Hepatocyte (in vitro differentiated cells): ENCODE measurements around the gene SAMD13. TPM values are rescaled to one million over a fixed set of nuclear protein-coding genes. Genes with fewer than 3 reads are reported as not detected.

ENCODE experiments used
- DNase-seq: peaks from one replicate; pipeline ENCODE4 v3.0.0-alpha.2; 2016; ENCODE audit warnings: low spot score
- H2AFZ ChIP-seq: fragments of 200-600 bp; sonication (generic); 2 replicates; pipeline ENCODE4 v1.6.0; 2016; ENCODE audit warnings: antibody characterized with exemption, mild to moderate bottlenecking
- H3K27ac ChIP-seq: fragments of 200-600 bp; sonication (generic); 2 replicates; pipeline ENCODE4 v1.5.1; 2016; ENCODE audit warnings: mild to moderate bottlenecking
- H3K27me3 ChIP-seq: fragments of 200-600 bp; sonication (generic); 2 replicates; pipeline ENCODE4 v1.6.1; 2016
- H3K36me3 ChIP-seq: fragments of 200-600 bp; sonication (generic); replicated peaks from 2 replicates; pipeline ENCODE4 v1.5.1; 2016; ENCODE audit warnings: low read depth; ENCODE audit not compliant: insufficient read depth
- H3K4me1 ChIP-seq: fragments of 200-600 bp; sonication (generic); 2 replicates; pipeline ENCODE4 v1.5.1; 2016; ENCODE audit warnings: mild to moderate bottlenecking, moderate library complexity; ENCODE audit not compliant: insufficient read depth
- H3K4me2 ChIP-seq: fragments of 200-600 bp; sonication (generic); 2 replicates; pipeline ENCODE4 v1.6.0; 2016
- H3K4me3 ChIP-seq: fragments of 200-600 bp; sonication (generic); 2 replicates; pipeline ENCODE4 v1.5.1; 2016; ENCODE audit warnings: mild to moderate bottlenecking
- H3K79me2 ChIP-seq: fragments of 200-600 bp; sonication (generic); 2 replicates; pipeline ENCODE4 v1.6.0; 2017; ENCODE audit warnings: mild to moderate bottlenecking
- H3K9me2 ChIP-seq: fragments of 200-600 bp; sonication (generic); replicated peaks from 2 replicates; pipeline ENCODE4 v1.6.0; 2017; ENCODE audit warnings: mild to moderate bottlenecking; ENCODE audit not compliant: insufficient read depth
- H3K9me3 ChIP-seq: fragments of 200-600 bp; sonication (generic); 2 replicates; pipeline ENCODE4 v1.5.1; 2016; ENCODE audit warnings: low read depth, mild to moderate bottlenecking
- H4K20me1 ChIP-seq: fragments of 200-600 bp; sonication (generic); 2 replicates; pipeline ENCODE4 v1.6.0; 2016; ENCODE audit warnings: mild to moderate bottlenecking; ENCODE audit not compliant: insufficient read depth, poor library complexity, severe bottlenecking
- CTCF ChIP-seq: fragments of 200-600 bp; sonication (generic); IDR thresholded peaks from 2 replicates; pipeline ENCODE4 v1.5.1; 2016; ENCODE audit warnings: antibody characterized with exemption, mild to moderate bottlenecking; ENCODE audit not compliant: poor library complexity
- EZH2 ChIP-seq: fragments of 200-600 bp; sonication (generic); IDR thresholded peaks from 2 replicates; pipeline ENCODE4 v1.6.1; 2016; ENCODE audit warnings: antibody characterized with exemption, mild to moderate bottlenecking, borderline replicate concordance
- EZH2phosphoT487 ChIP-seq: fragments of 200-600 bp; sonication (generic); IDR thresholded peaks from one replicate; pipeline ENCODE4 v1.6.1; 2018; ENCODE audit warnings: antibody characterized with exemption, mild to moderate bottlenecking, low read depth, moderate library complexity; ENCODE audit not compliant: unreplicated experiment, severe bottlenecking
- WGBS: methylation state at CpG from one replicate; pipeline ENCODE4 v1.1.6; 2016; ENCODE audit warnings: low lambda C conversion rate; ENCODE audit errors: missing lambda C conversion rate; 5-methylcytosine and 5-hydroxymethylcytosine counted together
- polyA plus RNA-seq: library from polyadenylated mRNA; unstranded; fragments of >200 nt; fragmentation: Nextera tagmentation; extraction: Ambion mirVana; gene quantifications from 2 replicates; pipeline ENCODE4 v1.2.1, GENCODE V29; 2016
- total RNA-seq: library from RNA; depleted of rRNA; stranded (reverse); fragments of >200 nt; gene quantifications from 2 replicates; pipeline ENCODE4 v1.2.3, GENCODE V29; 2014

Gene SAMD13
- total and polyA plus RNA-seq, 2 experiments from 2014 or later, result 0.88 to 2.4 TPM

GRCh38 chr1:84299536-84300170 is 1.9 kb upstream of the SAMD13 start:
- H4K20me1 ChIP-seq, result no peaks in the 10 kb centered on the region
- H3K79me2 ChIP-seq, result no peaks in the 10 kb centered on the region
- no peaks in the 10 kb centered on the region for H3K9me2 ChIP-seq
- H3K4me3 ChIP-seq, result peak overlapping the region; percentile 89
- peaks cover 28% of the 10 kb centered on the region for H3K4me1 ChIP-seq
- H3K36me3 ChIP-seq, result no peaks in the 10 kb centered on the region
- peak overlapping the region; percentile 99 for H2AFZ ChIP-seq
- H3K27ac ChIP-seq, result peak overlapping the region; percentile 89
- H3K9me3 ChIP-seq, result no peaks in the 10 kb centered on the region
- peak overlapping the region; percentile 92 for H3K4me2 ChIP-seq
- no peaks in the 10 kb centered on the region for H3K27me3 ChIP-seq
- DNase-seq, result no peak
- TF ChIP-seq EZH2 (no peak), EZH2phosphoT487 (no peak), CTCF (no peak)
- 51% methylated on average over 4 of the region's 4 CpGs for WGBS

- Histone ChIP-seq H4K20me1 (no peaks in the 10 kb centered on the region), H3K4me2 (peak overlapping the region; percentile 92), H3K9me3 (no peaks in the 10 kb centered on the region), H3K79me2 (no peaks in the 10 kb centered on the region), H2AFZ (no peak overlapping the region), H3K27me3 (no peaks in the 10 kb centered on the region), H3K27ac (peak overlapping the region; percentile 33), H3K4me3 (no peak overlapping the region), H3K9me2 (no peaks in the 10 kb centered on the region), H3K4me1 (peaks cover 28% of the 10 kb centered on the region), H3K36me3 (no peaks in the 10 kb centered on the region)
- no peak for TF ChIP-seq CTCF
- no peak for TF ChIP-seq EZH2
- TF ChIP-seq EZH2phosphoT487, result no peak
- no peak for DNase-seq
- 100% methylated on average over 1 of the region's 1 CpG for WGBS
Measured at GRCh38 chr1:84300501-84300900, 1.0 kb upstream of the SAMD13 start.

- H3K27ac ChIP-seq, result peak overlapping the region; percentile 69
- H3K9me3 ChIP-seq, result no peaks in the 10 kb centered on the region
- DNase-seq, result no peak
- peak overlapping the region; percentile 76 for H2AFZ ChIP-seq
- H4K20me1 ChIP-seq, result no peaks in the 10 kb centered on the region
- no peaks in the 10 kb centered on the region for H3K27me3 ChIP-seq
- H3K79me2 ChIP-seq, result no peaks in the 10 kb centered on the region
- H3K9me2 ChIP-seq, result no peaks in the 10 kb centered on the region
- WGBS, result 69% methylated on average over 6 of the region's 6 CpGs
- H3K4me2 ChIP-seq, result peak overlapping the region; percentile 72
- H3K4me3 ChIP-seq, result no peak overlapping the region
- peaks cover 28% of the 10 kb centered on the region for H3K4me1 ChIP-seq
- H3K36me3 ChIP-seq, result no peaks in the 10 kb centered on the region
- no peak for TF ChIP-seq EZH2
- TF ChIP-seq CTCF, result no peak
- no peak for TF ChIP-seq EZH2phosphoT487
Measured at GRCh38 chr1:84301785-84302385, 377 bp downstream of the SAMD13 start.
